ENCODE data around the gene ADCY5.

GRCh38 chr3:123275691-123276090 lies 173.2 kb downstream of the ADCY5 start:
- no peak for TF ChIP-seq CTCF (IDR thresholded peaks at IDR 0.05)
- TF ChIP-seq POLR2AphosphoS5 (IDR thresholded peaks at IDR 0.05; ENCODE audit: low read depth, low read length) = no peak
- TF ChIP-seq SIN3A (IDR thresholded peaks at IDR 0.05; ENCODE audit: borderline replicate concordance, insufficient read depth, low read depth, low read length) = no peak
- TF ChIP-seq REST (IDR thresholded peaks at IDR 0.05; ENCODE audit: insufficient read depth in 1 of 2, low read depth in 2 of 2, low read length in 1 of 2) = 0 out of 4 replicates have a peak, but pooled peaks of 1 of the 2 experiments have one; percentile 11

Measured in Panc1 (cell line).